SW 1271 (cell line): ENCODE measurements around the gene CDCP2.

Experiments used
- DNase-seq, 2 experiments: peaks; one replicate each; lab custom pipeline; 2025; lab: John Stamatoyannopoulos, UW

Gene CDCP2

DNA sequence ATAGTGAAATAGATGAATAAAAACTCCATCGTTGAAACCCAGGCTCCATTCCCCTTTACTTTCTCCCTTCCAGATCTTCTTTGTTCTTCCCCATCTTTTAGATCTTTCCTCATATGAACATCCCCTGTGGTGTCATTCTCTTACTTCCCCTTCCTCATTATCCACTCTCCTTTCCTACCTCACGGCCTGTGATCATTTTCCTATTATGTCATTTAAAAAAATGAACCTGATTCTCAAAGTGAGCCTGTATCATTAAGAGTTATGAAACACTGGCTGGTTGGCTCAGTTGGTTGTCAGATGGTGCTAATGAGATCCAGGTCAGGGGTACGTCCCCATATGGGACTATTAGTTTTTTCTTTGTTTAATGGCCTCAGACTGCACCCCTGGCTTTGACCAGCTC is 61.1 kb downstream of the CDCP2 start:
- no peak for DNase-seq

DNA sequence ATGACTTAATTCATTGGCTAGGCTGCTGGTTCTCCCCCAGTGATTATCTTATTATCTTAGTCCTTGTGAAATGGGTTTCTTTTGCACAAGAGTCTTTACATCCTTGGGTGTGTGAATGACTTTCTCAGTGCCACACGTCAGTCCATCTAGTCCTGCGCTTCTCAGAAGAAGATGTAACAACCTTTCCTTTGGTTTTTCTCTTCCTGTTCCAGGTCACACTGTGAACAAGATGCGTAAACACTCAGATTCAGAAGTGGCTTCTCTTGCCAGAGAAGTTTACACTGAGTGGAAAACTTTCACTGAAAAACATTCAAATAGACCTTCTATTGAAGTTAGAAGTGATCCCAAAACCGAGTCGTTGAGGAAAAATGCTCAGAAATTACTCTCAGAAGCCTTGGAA is 64.4 kb downstream of the CDCP2 start:
- DNase-seq, result no peak

DNA sequence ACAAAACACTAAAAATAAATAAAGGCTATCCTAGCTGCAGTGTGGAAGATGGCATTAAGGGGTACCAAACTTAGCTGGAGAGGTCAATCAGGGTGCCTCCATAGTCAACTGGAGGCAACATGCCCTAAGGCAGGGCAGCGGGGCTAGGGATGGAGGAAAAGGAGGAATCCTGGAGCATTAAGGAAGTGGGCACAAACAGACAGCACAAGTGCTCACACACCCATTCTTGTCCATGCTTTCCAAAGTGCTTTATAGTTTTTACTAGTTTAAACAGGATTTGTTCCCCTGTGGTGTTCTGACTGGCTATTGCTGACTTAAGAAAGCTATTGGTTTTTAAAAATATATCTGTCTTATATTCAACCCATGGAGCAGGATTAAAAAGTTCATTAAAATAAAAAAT is 66.0 kb downstream of the CDCP2 start:
- DNase-seq, result no peak

DNA sequence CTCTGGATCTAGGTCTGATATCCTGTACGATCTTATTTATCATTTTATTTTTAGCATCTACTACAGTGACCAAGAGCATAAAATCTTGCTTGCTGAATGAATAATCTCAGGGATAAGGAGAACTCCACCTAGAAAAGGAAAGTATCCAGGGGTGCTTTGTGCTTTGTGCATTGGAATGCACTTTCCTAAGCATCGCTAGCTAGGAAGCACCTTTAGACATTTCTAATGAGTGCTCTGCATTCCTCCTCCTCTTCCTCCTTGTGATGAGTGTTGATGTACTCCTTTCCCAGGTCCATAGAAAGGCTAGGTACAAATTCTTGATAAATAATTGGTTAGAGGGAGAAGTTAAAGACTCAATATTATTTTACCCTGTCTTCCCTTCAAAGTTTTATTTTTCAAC is 68.0 kb downstream of the CDCP2 start:
- no peak for DNase-seq
